ENCODE measurements around the gene NEMP2.

DNA sequence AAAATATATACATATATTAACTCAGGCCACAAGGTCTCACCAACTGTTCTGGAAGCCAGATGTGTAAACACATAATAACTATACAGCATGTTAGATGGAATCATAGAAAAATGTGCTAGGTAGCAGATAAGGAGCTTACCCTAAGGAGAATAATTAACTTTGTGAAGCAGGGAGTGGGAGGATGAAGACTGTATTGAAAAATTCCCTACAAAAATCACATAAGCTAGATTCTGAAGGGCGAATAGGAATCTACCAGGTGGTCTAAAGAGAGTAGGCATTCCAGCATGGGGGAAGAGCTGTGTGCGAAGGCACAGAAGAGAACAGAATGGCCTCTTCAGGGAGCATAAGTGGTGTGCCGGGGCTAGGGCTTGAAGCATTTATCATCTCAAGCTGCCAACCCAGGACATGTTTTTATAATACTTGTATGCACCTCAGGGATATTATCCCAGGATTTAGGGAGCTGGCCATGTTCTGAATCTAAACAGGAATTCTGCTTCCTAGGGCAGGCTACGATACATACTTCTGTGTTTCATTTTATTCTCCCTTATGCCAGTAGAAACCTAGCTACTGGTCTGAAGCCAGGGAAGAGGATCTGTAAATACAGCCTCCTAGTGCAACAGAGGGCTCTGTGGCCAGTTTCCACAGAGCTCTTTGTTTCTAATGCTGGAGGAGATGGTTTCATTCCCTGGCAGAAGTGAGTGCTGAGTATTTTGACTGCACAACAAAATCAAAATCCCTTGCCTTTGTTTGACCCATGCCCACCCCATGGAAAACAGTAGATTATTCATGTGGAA, 56.7 kb downstream of the NEMP2 start:
- TF ChIP-seq, protein P1, sequence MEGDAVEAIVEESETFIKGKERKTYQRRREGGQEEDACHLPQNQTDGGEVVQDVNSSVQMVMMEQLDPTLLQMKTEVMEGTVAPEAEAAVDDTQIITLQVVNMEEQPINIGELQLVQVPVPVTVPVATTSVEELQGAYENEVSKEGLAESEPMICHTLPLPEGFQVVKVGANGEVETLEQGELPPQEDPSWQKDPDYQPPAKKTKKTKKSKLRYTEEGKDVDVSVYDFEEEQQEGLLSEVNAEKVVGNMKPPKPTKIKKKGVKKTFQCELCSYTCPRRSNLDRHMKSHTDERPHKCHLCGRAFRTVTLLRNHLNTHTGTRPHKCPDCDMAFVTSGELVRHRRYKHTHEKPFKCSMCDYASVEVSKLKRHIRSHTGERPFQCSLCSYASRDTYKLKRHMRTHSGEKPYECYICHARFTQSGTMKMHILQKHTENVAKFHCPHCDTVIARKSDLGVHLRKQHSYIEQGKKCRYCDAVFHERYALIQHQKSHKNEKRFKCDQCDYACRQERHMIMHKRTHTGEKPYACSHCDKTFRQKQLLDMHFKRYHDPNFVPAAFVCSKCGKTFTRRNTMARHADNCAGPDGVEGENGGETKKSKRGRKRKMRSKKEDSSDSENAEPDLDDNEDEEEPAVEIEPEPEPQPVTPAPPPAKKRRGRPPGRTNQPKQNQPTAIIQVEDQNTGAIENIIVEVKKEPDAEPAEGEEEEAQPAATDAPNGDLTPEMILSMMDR (IDR thresholded peaks at IDR 0.05): no peak
- TF ChIP-seq ZFX (IDR thresholded peaks at IDR 0.05; ENCODE audit: borderline replicate concordance): no peak
